Sigmoid colon (tissue), 7 donors: ENCODE measurements around the gene PDK2. TPM values are rescaled to one million over a fixed set of nuclear protein-coding genes. Genes with fewer than 3 reads are reported as not detected.
A peak's percentile ranks its signal among the peaks of the same experiment; 100 is the strongest.

Experiments
- DNase-seq: peaks from one replicate; pipeline ENCODE4 v3.0.0-alpha.2; 2019
- H3K27ac ChIP-seq, 4 donors: fragments of 200-600 bp; sonication (generic); one replicate each; pipeline ENCODE4 v1.5.1; 2016 to 2019; ENCODE audit warnings: mild to moderate bottlenecking in 1 of 4
- H3K27me3 ChIP-seq, 3 donors: fragments of 200-600 bp; sonication (generic); one replicate each; pipeline ENCODE4 v1.5.1; 2019; ENCODE audit warnings: mild to moderate bottlenecking in 1 of 3
- H3K36me3 ChIP-seq, 4 donors: fragments of 200-600 bp; sonication (generic); one replicate each; pipeline ENCODE4 v1.5.1; 2016 to 2019
- H3K4me1 ChIP-seq, 4 donors: fragments of 200-600 bp; sonication (generic); one replicate each; pipeline ENCODE4 v1.5.1; 2017 to 2019
- H3K4me3 ChIP-seq, 4 donors: fragments of 200-600 bp; sonication (generic); one replicate each; pipeline ENCODE4 v1.5.1; 2017 to 2019; ENCODE audit warnings: mild to moderate bottlenecking in 2 of 4, moderate library complexity in 1 of 4
- H3K9me3 ChIP-seq, 4 donors: fragments of 200-600 bp in 3 of 4; sonication (generic) in 3 of 4; one replicate each; pipeline versions ENCODE4 v1.5.1 to v1.6.1; 2013 to 2019
- EP300 ChIP-seq, 4 donors: sonication (generic); formaldehyde crosslinking; IDR thresholded peaks; one replicate each; pipeline ENCODE4 v1.6.1; 2017; ENCODE audit warnings: antibody characterized with exemption in 4 of 4
- POLR2A ChIP-seq, 2 donors: fragments of 450-650 bp; IDR thresholded peaks; one replicate each; pipeline ENCODE4 v1.6.1; 2016; ENCODE audit warnings: antibody characterized with exemption in 2 of 2, mild to moderate bottlenecking in 2 of 2, moderate library complexity in 2 of 2
- POLR2AphosphoS5 ChIP-seq, 4 donors: sonication (generic); formaldehyde crosslinking; IDR thresholded peaks; one replicate each; pipeline ENCODE4 v1.6.1; 2017; ENCODE audit warnings: antibody characterized with exemption in 4 of 4
- WGBS, 2 donors: extraction: QIAGEN DNeasy Blood & Tissue Kit; methylation state at CpG; one replicate each; pipeline ENCODE4 v1.1.7; 2013; 5-methylcytosine and 5-hydroxymethylcytosine counted together
- intact Hi-C: fragments of 100-400 bp; cut with DNase I; formaldehyde crosslinking; loops from one replicate; pipeline ENCODE4 v1.15.1; 2023
- polyA plus RNA-seq, 3 donors: library from polyadenylated mRNA; stranded (reverse); fragments of 200-250 nt; gene quantifications; one replicate each; pipeline ENCODE4 v1.2.3, GENCODE V29; 2013
- total RNA-seq, 4 donors: library from RNA; depleted of rRNA; stranded (reverse); fragments of >200 nt; gene quantifications; one replicate each; pipeline ENCODE4 v1.1.0, GENCODE V29; 2016
- TF ChIP-seq, protein P1 (sequence below), 4 experiments: fragments of 450-650 bp in 3 of 4; fragments of 200-600 bp in 1 of 4; IDR thresholded peaks; one replicate each; pipeline ENCODE4 v1.5.1; 2016 to 2019; ENCODE audit warnings: antibody characterized with exemption in 4 of 4, mild to moderate bottlenecking in 3 of 4, moderate library complexity in 2 of 4
- donor health status: healthy with polysubstance abuse.
- donor health status: Bipolar disorder and iron deficiency.
- donor health status: healthy.

The PDK2 gene
- total RNA-seq (10 to 100 TPM; 40.3 to 82.8 (median 45.7) TPM), polyA plus RNA-seq (10 to 100 TPM; 23.1 to 56.5 (median 43.9) TPM)

- TF ChIP-seq POLR2A (IDR thresholded peaks at IDR 0.05), result peak; percentile 51 to 69
- TF ChIP-seq POLR2AphosphoS5 (IDR thresholded peaks at IDR 0.05), result peak; percentile 78 to 91 (median 90)
- TF ChIP-seq EP300 (IDR thresholded peaks at IDR 0.05), result peak in 1 of 4 donors; percentile 19
- TF ChIP-seq, protein P1, sequence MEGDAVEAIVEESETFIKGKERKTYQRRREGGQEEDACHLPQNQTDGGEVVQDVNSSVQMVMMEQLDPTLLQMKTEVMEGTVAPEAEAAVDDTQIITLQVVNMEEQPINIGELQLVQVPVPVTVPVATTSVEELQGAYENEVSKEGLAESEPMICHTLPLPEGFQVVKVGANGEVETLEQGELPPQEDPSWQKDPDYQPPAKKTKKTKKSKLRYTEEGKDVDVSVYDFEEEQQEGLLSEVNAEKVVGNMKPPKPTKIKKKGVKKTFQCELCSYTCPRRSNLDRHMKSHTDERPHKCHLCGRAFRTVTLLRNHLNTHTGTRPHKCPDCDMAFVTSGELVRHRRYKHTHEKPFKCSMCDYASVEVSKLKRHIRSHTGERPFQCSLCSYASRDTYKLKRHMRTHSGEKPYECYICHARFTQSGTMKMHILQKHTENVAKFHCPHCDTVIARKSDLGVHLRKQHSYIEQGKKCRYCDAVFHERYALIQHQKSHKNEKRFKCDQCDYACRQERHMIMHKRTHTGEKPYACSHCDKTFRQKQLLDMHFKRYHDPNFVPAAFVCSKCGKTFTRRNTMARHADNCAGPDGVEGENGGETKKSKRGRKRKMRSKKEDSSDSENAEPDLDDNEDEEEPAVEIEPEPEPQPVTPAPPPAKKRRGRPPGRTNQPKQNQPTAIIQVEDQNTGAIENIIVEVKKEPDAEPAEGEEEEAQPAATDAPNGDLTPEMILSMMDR (IDR thresholded peaks at IDR 0.05), result no peak
- 1% methylated on average over 68 of the region's 68 CpGs for WGBS, 2 donors
- H3K4me3 ChIP-seq, result peak within 1 kb of the TSS; percentile 91 to 97 (median 94)
- no peaks in the 10 kb centered on the region for H3K27me3 ChIP-seq
- H3K36me3 ChIP-seq, result peaks cover 10 to 30% (median 19%) of the 10 kb centered on the region in 4 donors
- H3K9me3 ChIP-seq, result no peaks in the 10 kb centered on the region
- peak within 1 kb of the TSS; percentile 91 to 96 (median 92) for H3K27ac ChIP-seq
- intact Hi-C loops, result loop anchor here (2.0 kb wide), 1 partner anchor 202 kb away; no protein-coding TSS in a partner anchor
- H3K4me1 ChIP-seq, result peaks cover 0 to 38% (median 26%) of the 10 kb centered on the region in 4 donors
- DNase-seq, result peak; percentile 99
These were observed at the start of gene PDK2 for GRCh38 chr17:50094753-50095619. Gene PDK2, plus strand, starts transcription at chr17:50095351. Its CDS starts 85 bp downstream, at chr17:50095436.

DNA sequence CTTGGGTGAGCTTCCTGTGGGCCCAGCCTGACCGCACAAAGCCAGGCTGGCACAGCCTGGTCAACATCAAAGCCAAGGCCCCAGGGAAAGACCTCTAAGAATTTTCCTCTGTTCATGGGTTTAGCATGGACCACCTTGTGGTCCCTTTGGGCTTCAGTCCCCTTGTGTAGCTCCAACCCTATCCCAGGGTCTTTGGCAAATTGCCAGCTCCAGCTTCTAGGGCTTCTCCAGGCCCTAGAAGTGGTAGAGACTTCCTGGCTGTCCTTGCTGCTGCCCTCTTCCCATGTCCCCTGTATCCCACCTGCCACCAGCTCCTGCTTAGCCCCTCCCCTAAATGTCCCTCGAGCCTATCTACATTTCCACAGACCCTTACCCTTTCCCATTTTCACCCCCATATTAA, 49.0 kb upstream of the PDK2 start:
- WGBS, 2 donors, result 82 to 86% methylated on average over 2 of the region's 2 CpGs
- TF ChIP-seq POLR2AphosphoS5 (IDR thresholded peaks at IDR 0.05), result no peak
- TF ChIP-seq EP300 (IDR thresholded peaks at IDR 0.05), result no peak
- TF ChIP-seq, protein P1 (IDR thresholded peaks at IDR 0.05), result no peak
- H3K27me3 ChIP-seq, result no peaks in the 10 kb centered on the region
- no peaks in the 10 kb centered on the region for H3K36me3 ChIP-seq
- no peak overlapping the region for H3K27ac ChIP-seq
- peaks cover 0 to 11% (median 7%) of the 10 kb centered on the region in 4 donors for H3K4me1 ChIP-seq
- no peaks in the 10 kb centered on the region for H3K9me3 ChIP-seq
- H3K4me3 ChIP-seq, result no peak overlapping the region
- DNase-seq, result no peak
- intact Hi-C loops, result no loop called here

DNA sequence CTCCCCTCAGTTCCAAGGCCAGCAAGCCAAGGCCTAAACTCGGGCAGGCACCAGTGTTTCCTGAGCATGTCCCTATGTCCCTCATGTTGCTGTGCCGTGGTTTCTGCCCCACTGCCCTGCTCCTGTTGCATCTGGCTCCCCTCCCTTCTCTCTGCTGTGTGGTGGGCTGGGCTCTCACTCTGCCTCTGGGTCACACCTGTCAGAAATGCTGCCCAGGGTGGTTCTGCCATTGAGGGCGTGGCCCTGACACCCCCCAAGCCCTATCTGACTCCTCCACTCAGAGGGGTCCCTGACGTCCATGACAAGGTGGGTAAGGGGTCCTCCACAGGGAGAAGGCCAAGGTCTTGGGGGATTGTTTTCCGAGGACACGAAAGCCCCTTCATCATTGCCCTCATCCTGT, 48.5 kb upstream of the PDK2 start:
- no peaks in the 10 kb centered on the region for H3K36me3 ChIP-seq
- intact Hi-C loops, result no loop called here
- no peaks in the 10 kb centered on the region for H3K27me3 ChIP-seq
- H3K4me1 ChIP-seq, result peaks cover 0 to 13% (median 7%) of the 10 kb centered on the region in 4 donors
- H3K4me3 ChIP-seq, result no peak overlapping the region
- WGBS, 2 donors, result 82 to 91% methylated on average over 6 of the region's 6 CpGs
- DNase-seq, result no peak
- H3K9me3 ChIP-seq, result no peaks in the 10 kb centered on the region
- TF ChIP-seq POLR2A (IDR thresholded peaks at IDR 0.05) (no peak), POLR2AphosphoS5 (IDR thresholded peaks at IDR 0.05) (no peak), EP300 (IDR thresholded peaks at IDR 0.05) (no peak)
- TF ChIP-seq, protein P1 (IDR thresholded peaks at IDR 0.05), result no peak
- H3K27ac ChIP-seq, result no peak overlapping the region

DNA sequence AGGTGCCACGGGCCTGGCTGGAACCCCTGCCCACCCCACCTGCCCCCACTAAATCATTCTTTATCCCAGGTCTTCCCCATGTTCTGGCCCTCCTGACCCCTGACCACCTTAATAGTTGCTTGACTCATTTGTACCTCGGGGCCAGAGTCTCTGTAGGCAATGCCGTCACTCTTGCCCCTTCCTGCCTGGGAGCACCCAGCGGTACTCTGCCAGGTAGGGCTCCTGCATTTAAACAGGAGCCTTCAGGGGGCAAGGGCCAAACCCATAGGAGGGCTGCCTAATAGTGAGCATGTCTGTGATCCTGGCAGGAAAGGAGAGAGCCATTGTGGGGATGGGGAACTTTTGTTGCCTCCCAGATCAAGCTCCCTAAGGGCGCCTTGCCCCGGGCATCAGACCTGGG, 48.1 kb upstream of the PDK2 start:
- 91 to 93% methylated on average over 6 of the region's 6 CpGs for WGBS, 2 donors

DNA sequence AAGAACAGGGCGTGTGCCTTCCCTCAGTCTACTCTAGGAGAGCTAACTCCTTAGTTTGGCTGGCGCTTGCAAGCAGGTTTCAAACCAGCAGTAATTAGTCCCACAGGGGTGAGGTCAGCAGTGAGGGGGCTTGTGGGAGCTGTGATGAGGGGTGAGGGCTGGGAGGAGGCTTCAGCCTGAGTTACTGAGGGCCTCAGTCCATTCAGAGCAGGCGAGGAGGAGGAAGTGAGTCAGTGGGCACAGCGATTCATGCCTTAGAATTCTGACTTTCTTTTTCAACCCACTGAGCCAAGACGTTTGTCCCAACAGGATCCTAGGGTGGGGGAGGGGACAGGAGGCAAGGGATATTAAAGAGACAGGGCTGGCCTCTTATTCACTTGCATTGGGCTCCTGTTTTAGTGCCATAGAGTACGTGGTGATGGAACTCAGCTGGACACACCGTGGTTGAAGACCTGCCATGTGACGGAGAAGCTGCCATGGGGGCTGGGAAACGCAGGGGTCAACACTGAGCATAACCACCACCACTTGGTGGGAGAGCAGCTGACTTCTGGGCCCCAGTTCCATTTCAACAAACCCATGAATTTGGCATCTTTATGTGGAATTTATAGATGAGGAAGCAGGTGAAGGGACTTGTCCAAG, 47.5 kb upstream of the PDK2 start:
- 66 to 78% methylated on average over 9 of the region's 9 CpGs for WGBS, 2 donors
- DNase-seq, result no peak
- H3K36me3 ChIP-seq, result no peaks in the 10 kb centered on the region
- H3K4me3 ChIP-seq, result no peak overlapping the region
- H3K4me1 ChIP-seq, result peaks cover 0 to 13% (median 7%) of the 10 kb centered on the region in 4 donors
- H3K27me3 ChIP-seq, result no peaks in the 10 kb centered on the region
- peak overlapping the region in 1 of 4 donors; percentile 2 for H3K27ac ChIP-seq
- intact Hi-C loops, result no loop called here
- no peaks in the 10 kb centered on the region for H3K9me3 ChIP-seq
- TF ChIP-seq EP300 (IDR thresholded peaks at IDR 0.05) (no peak), POLR2A (IDR thresholded peaks at IDR 0.05) (no peak), POLR2AphosphoS5 (IDR thresholded peaks at IDR 0.05) (no peak)
- TF ChIP-seq, protein P1 (IDR thresholded peaks at IDR 0.05), result no peak

More for the DNA sequence above, 48.1 kb upstream of the PDK2 start:
- intact Hi-C loops, result no loop called here
- TF ChIP-seq EP300 (IDR thresholded peaks at IDR 0.05), result no peak
- Histone ChIP-seq H3K27ac (peak overlapping the region in 1 of 4 donors; percentile 2), H3K4me1 (peaks cover 0 to 13% (median 7%) of the 10 kb centered on the region in 4 donors), H3K9me3 (no peaks in the 10 kb centered on the region), H3K27me3 (no peaks in the 10 kb centered on the region), H3K4me3 (no peak overlapping the region), H3K36me3 (no peaks in the 10 kb centered on the region)
- DNase-seq, result no peak
